Right lobe of liver (tissue), 6 donors: ENCODE measurements around the gene CDC37. TPM values are rescaled to one million over a fixed set of nuclear protein-coding genes. Genes with fewer than 3 reads are reported as not detected.

Experiments
- ATAC-seq, 4 donors: fragments of 200-7000 bp; cut with Tn5 transposase; one replicate each; pipeline ENCODE4 v1.9.1; 2020; ENCODE audit warnings: mild to moderate bottlenecking in 4 of 4, moderate library complexity in 4 of 4
- DNase-seq, 3 donors: peaks; one replicate each; pipeline ENCODE4 v3.0.0-alpha.2; 2020
- H3K27ac ChIP-seq, 3 donors: fragments of 200-600 bp; one replicate each; pipeline ENCODE4 v1.8.0; 2022
- H3K27me3 ChIP-seq, 2 donors: fragments of 200-600 bp; one replicate each; pipeline ENCODE4 v1.8.0; 2022
- H3K36me3 ChIP-seq, 4 donors: fragments of 200-600 bp; sonication (generic) in 1 of 4; one replicate each; pipeline versions ENCODE4 v1.5.1 to v1.8.0; 2017 to 2022; ENCODE audit warnings: control low read depth in 1 of 4
- H3K4me1 ChIP-seq, 4 donors: fragments of 200-600 bp; sonication (generic) in 1 of 4; one replicate each; pipeline versions ENCODE4 v1.5.1 to v1.8.0; 2017 to 2022; ENCODE audit warnings: control low read depth in 1 of 4
- H3K4me3 ChIP-seq, 3 donors: fragments of 200-600 bp; one replicate each; pipeline ENCODE4 v1.8.0; 2022
- H3K9me3 ChIP-seq, 4 donors: fragments of 200-600 bp; sonication (generic) in 1 of 4; one replicate each; pipeline versions ENCODE4 v1.5.1 to v1.8.0; 2017 to 2022; ENCODE audit warnings: control low read depth in 1 of 4
- CTCF ChIP-seq, 4 donors: fragments of 200-600 bp in 3 of 4; fragments of 450-650 bp in 1 of 4; IDR thresholded peaks; one replicate each; pipeline versions ENCODE4 v1.5.1 to v1.8.0; 2016 to 2022; ENCODE audit warnings: antibody characterized with exemption in 4 of 4, mild to moderate bottlenecking in 2 of 4
- POLR2A ChIP-seq: fragments of 450-650 bp; IDR thresholded peaks from one replicate; pipeline ENCODE4 v1.6.1; 2017; ENCODE audit warnings: antibody characterized with exemption, mild to moderate bottlenecking
- WGBS: methylation state at CpG from one replicate; pipeline ENCODE4 v1.1.6; 2018; ENCODE audit warnings: low coverage, low lambda C conversion rate; ENCODE audit not compliant: insufficient coverage; ENCODE audit errors: missing lambda C conversion rate; 5-methylcytosine and 5-hydroxymethylcytosine counted together
- intact Hi-C, 2 donors: fragments of 100-400 bp; cut with DNase I; formaldehyde crosslinking; loops; one replicate each; pipeline versions ENCODE4 v1.11.2 to v1.14.1; 2022
- microRNA counts: library from miRNA; unstranded; fragments of <30 nt; microRNA quantifications from one replicate; lab custom pipeline; 2016
- microRNA-seq, 2 donors: library from miRNA; unstranded; fragments of <30 nt; microRNA quantifications; one replicate each; pipeline ENCODE4, GENCODE V29; 2019 to 2020
- total RNA-seq, 6 experiments: library from RNA; depleted of rRNA in 2 of 6; stranded (reverse); fragments of >200 nt in 2 of 6; fragmentation: NEBNext Ultra II Directional in 3 of 6; extraction: Animal tissue kit (Norgen Biotek cat#: 25700) in 3 of 6; gene quantifications; one replicate each; pipeline versions ENCODE4 v1.1.0 to v1.2.4, GENCODE V29; 2016 to 2023
- donor health status: DM: no; HTN: yes; CAD: no.
- donor health status: DM: no; HTN: no; CAD: no.
- donor health status: DM: no; HTN: no; CAD: no.
- donor health status: DM: no; HTN: yes; CAD: no.
- donor health status: DM: no; HTN: yes; CAD: no.

CDC37 gene
- total RNA-seq, 6 experiments from 2014 or later = 39.6 to 74.9 (median 50.1) TPM

DNA sequence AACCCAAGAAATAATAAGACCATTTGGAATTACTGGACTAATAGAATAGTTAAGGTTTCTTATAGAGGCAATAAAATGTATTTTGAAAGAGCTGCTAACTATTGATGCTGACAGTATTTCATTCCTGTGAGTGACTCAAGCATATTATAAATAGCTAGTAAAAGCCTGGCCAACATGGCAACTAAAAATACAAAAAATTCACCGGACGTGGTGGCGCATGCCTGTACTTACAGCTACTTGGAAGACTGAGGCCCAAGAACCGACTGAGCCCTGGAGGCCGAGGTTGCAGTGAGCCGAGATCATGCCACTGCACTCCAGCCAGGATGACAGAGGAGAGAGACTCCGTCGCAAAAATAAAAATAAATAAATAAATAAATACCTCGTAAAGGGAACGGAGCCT is 58.6 kb downstream of the CDC37 start:
- no peak for ATAC-seq

DNA sequence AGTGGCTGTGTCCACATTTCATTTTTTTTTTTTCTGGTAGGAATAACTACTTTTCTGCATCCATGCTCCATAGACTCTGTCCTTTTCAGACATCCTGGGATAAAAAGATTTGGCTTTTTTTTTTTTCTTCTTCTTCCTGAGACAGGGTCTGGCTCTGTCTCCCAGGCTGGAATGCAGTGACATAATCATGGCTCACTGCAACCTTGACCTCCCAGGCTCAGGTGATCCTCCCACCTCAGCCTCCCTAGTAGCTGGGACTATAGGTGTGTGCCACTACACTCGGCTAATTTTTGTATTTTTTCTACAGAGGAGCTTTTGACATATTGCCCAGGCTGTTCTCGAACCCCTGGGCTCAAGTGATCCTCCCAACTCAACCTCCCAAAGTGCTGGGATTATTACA is 59.8 kb downstream of the CDC37 start:
- intact Hi-C loops = no loop called here
- 54% methylated on average over 2 of the region's 2 CpGs for WGBS
- Histone ChIP-seq H3K27ac (no peak overlapping the region), H3K36me3 (no peaks in the 10 kb centered on the region), H3K9me3 (no peaks in the 10 kb centered on the region), H3K27me3 (no peaks in the 10 kb centered on the region), H3K4me1 (peaks cover 0 to 13% (median 6%) of the 10 kb centered on the region in 4 donors), H3K4me3 (no peak overlapping the region)
- TF ChIP-seq CTCF (IDR thresholded peaks at IDR 0.05) (no peak), POLR2A (no peak)
- no peak for DNase-seq
- ATAC-seq = no peak

More for the DNA sequence above, 58.6 kb downstream of the CDC37 start:
- no peaks in the 10 kb centered on the region for H3K27me3 ChIP-seq
- H3K9me3 ChIP-seq = no peaks in the 10 kb centered on the region
- H3K4me3 ChIP-seq = no peak overlapping the region
- intact Hi-C loops = no loop called here
- H3K4me1 ChIP-seq = peaks cover 0 to 13% (median 6%) of the 10 kb centered on the region in 4 donors
- TF ChIP-seq CTCF (IDR thresholded peaks at IDR 0.05) (no peak), POLR2A (no peak)
- no peaks in the 10 kb centered on the region for H3K36me3 ChIP-seq
- WGBS = 98% methylated on average over 8 of the region's 10 CpGs
- no peak overlapping the region for H3K27ac ChIP-seq
- no peak for DNase-seq

MicroRNAs encoded within 50 kb of the gene (microRNA counts, 767-probe panel; counts per million panel counts)
- 237 counts per million for microRNA hsa-miR-1181 (lab: Ali Mortazavi, UCI)

Small RNA genes within 50 kb of the gene (microRNA-seq; reads per million reads assigned to microRNA genes)
- 0 to 0.29 reads per million in 2 donors for gene MIR1181

Other genes starting within 250 kb of the CDC37 start
- 10 to 100 TPM; 12.6 to 37.3 (median 24.4) TPM for gene DNMT1, start 208.6 kb downstream of the CDC37 start, total RNA-seq
- gene S1PR2, start 172.2 kb downstream of the CDC37 start, total RNA-seq = 1 to 10 TPM; 1.7 to 6.6 (median 4.1) TPM
- 100 to 1,000 TPM in 1 of 6 experiments, 10 to 100 TPM in 5; 33.7 to 109 (median 38.2) TPM for gene MRPL4, start 151.3 kb downstream of the CDC37 start, total RNA-seq
- gene ICAM1, start 132.4 kb downstream of the CDC37 start, total RNA-seq = 100 to 1,000 TPM in 1 of 6 experiments, 10 to 100 TPM in 4, 1 to 10 TPM in 1; 4.6 to 186 (median 38.5) TPM
- 1 to 10 TPM in 1 of 6 experiments, under 1 TPM in 2, not detected in 3; 0.62 to 1.6 (median 0.80) TPM for gene ICAM4, start 116.6 kb downstream of the CDC37 start, total RNA-seq
- under 1 TPM in 3 of 6 experiments, not detected in 3; 0.06 to 0.27 (median 0.24) TPM for gene ICAM5, start 113.6 kb downstream of the CDC37 start, total RNA-seq
- gene ZGLP1, start 93.7 kb downstream of the CDC37 start, total RNA-seq = 1 to 10 TPM in 5 of 6 experiments, under 1 TPM in 1; 0.62 to 4.4 (median 1.5) TPM
- 10 to 100 TPM in 4 of 6 experiments, 1 to 10 TPM in 2; 8.9 to 17.1 (median 10.7) TPM for gene FDX2, start 87.5 kb downstream of the CDC37 start, total RNA-seq
- 1 to 10 TPM; 5.2 to 9.5 (median 7.1) TPM for gene RAVER1, start 70.0 kb downstream of the CDC37 start, total RNA-seq
- 10 to 100 TPM; 11.4 to 35.5 (median 22.4) TPM for gene ICAM3, start 63.9 kb downstream of the CDC37 start, total RNA-seq
- gene TYK2, start 23.0 kb downstream of the CDC37 start, total RNA-seq = 100 to 1,000 TPM in 1 of 6 experiments, 10 to 100 TPM in 5; 63.9 to 106 (median 72.9) TPM
- gene PDE4A, start 17.0 kb upstream of the CDC37 start, total RNA-seq = 1 to 10 TPM; 1.2 to 5.8 (median 2.7) TPM
- gene KEAP1, start 99.8 kb upstream of the CDC37 start, total RNA-seq = 10 to 100 TPM; 36.7 to 60.7 (median 41.2) TPM
- under 1 TPM in 5 of 6 experiments, not detected in 1; 0.20 to 0.43 (median 0.35) TPM for gene S1PR5, start 113.9 kb upstream of the CDC37 start, total RNA-seq
- gene ATG4D, start 140.4 kb upstream of the CDC37 start, total RNA-seq = 10 to 100 TPM in 4 of 6 experiments, 1 to 10 TPM in 2; 8.1 to 19.7 (median 11.8) TPM
- gene KRI1, start 162.5 kb upstream of the CDC37 start, total RNA-seq = 1 to 10 TPM; 5.8 to 9.6 (median 8.5) TPM
- 1 to 10 TPM in 4 of 6 experiments, under 1 TPM in 2; 0.97 to 2.8 (median 2.0) TPM for gene CDKN2D, start 165.4 kb upstream of the CDC37 start, total RNA-seq
- 1 to 10 TPM in 2 of 6 experiments, under 1 TPM in 4; 0.35 to 2.5 (median 0.75) TPM for gene AP1M2, start 183.8 kb upstream of the CDC37 start, total RNA-seq
- 10 to 100 TPM; 11.7 to 18.5 (median 15.6) TPM for gene SLC44A2, start 222.0 kb upstream of the CDC37 start, total RNA-seq